Measurements from ENCODE around the gene RPP21.

Gene RPP21

DNA sequence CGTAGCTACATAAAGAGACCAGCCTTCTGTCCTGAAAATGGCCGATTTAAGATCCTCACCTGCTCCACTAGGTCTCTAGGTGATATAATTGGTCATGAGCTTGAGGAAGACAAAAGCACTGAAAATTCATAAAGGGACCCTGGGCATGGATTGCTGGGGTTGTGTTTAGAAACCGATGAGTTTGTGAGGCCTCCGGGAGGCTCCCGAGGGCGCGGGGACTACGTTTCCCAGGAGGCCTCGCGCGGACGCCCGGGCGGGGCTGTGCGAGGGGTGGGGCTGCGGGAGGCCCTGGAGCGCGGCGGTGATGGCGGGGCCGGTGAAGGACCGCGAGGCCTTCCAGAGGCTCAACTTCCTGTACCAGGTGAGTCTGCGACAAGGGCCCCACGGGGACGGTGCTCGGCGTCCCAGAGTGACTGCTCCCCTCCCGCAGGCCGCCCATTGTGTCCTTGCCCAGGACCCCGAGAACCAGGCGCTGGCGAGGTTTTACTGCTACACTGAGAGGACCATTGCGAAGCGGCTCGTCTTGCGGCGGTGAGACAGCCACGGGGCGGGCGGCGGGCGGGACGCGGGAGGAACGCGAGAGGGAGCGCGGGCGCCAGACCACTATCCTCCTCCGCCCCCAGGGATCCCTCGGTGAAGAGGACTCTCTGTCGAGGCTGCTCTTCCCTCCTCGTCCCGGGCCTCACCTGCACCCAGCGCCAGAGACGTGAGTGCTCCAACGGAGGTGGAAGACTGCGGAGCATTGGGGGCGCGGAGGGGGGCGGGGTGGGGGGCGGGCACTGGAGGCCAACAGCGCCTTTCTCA, at the start of gene RPP21:
Gene RPP21 (plus strand): TSS at position 289 of the 804 bp plus-strand sequence. CDS start 16 bp downstream, at position 305.
- peak; percentile 55 to 89 for DNase-seq

DNA sequence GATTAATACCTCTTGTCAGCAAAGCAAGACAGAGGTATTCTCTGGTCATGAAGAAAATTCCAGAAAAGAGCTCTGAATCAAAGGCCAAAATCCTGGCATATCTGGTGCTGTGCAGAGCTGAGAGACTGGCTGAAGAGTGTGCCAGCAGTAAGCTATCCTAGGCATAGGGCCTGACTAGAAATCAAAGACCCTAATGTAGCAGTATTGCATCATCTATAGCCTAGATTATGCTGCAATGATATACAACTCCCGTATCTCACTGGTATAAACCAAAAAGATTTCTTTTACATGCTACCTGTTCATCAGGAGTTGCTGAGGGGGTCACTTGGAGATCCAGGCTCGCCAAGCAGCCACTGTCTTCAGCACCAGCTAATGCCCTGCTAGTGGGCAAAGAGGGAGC, 49.1 kb upstream of the RPP21 start:
- no peak for DNase-seq

DNA sequence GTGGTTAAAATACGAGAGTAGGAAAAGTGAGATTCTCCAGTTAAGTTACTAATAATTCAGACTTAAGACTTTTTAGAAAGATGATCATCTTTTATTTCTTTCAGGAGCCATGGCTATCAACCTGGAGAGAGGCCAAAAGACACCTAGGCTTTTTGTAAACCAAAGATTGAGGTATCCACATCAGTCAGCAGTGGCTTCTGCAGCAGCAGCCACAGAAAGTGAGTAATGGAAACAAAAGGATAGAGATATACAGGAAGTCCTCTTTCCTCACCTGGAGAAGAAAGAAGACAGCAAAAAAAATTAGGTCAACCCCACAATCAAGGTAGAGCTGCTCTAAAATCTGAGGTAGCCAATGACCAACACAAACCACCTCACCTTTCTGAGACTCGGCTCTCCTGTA, 41.0 kb upstream of the RPP21 start:
- no peak for DNase-seq

DNA sequence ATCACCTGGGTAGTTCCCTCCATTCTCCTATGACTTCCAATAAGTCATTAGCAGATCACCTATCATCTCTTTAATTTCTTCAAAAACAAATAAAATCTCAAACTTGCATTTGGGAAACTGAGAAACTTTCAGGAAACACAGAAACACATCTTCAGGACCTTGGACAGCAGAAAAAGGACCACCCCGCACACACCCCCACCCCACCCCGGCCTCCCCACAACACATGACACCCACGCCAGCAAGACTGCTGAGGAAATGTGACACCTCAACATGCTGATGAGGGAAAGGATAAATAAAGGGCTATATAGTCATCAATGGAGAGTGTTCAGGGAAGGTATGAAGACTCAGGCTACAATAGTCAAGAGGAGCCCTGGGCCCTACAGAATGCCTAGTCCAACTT, 33.9 kb upstream of the RPP21 start:
- no peak for DNase-seq

DNA sequence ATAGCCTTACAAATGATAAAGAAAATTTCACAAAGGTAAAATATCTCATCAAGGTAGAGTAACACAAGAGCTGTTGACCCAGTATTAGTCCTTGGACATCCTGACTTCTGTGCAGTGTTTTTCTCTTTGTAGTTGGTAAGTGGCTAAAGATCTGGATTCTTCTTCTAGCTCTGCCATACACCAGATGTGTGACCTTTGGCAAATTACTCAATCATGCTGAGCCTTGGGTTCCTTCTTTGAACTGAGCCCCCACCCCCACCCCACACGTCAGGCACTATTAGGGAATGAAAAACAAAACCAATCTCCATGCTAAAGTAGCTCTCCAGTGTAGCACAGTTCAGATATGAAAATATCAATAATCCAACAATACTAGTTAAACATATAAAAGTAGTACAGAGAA, 33.3 kb upstream of the RPP21 start:
- DNase-seq = no peak

DNA sequence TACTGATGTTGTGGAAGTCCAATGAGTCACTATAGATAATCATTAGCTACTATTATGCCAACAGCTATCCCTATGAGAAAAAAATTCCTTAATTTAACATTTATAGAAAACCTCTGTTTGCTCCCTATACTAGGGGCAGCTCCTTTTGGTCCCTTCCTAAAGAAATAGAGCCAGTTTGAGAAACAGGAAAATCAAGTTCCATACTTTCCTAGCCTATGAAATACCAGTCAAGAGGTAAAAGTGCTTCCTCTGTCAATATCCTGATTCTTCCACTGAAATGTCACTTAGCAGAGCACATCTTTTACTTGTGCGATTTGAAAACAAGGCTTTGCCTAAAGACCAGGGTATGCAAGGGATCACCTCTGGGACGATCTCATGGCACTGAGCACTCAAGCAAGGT, 32.7 kb upstream of the RPP21 start:
- no peak for DNase-seq

DNA sequence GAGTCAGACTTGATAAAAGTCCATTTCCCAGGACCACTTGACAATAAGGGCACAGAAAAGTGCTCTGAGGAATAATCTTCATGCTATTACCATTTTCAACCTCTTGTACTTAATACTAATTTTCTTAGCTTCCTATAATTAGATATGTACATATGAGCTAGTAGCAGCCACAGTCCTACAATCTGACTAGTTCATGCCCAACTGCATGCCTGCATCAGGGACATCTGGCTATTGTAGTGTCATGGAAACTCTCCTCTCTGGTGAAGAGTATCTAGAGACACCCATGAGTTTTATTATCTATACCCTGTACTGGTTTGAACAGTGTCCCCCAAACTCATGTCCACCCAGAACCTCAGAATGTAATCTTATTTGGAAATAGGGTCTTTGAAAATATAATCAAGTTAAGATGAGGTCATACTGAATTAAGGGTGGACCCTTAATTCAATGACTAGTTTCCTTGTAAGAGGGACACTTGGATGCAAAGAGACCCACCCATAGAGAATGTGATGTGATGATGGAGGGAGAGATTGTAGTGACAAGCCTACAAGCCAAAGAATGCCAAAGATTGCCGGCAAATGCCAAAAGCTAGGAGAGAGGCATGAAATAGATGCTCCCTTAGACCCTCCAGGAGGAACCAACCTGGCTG, 32.2 kb upstream of the RPP21 start:
- DNase-seq = no peak

DNA sequence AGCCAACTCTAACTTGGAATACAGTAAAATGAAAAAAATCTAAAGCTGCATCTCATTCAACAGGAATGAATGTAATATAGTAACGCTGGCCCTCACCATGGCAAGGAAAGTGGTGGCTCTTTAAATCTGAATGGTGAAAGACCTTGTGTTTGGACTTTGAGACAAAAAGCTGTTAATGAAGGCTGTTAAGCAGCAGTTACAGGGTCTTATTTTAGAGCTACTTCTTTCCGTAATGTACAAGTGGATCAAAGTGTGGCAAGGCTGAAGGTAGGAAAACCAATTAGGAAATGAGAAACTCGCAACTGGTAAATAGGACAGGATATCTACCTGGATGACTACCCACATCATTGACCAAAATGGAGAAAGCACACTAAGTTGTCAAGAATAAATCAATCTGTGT, 29.8 kb upstream of the RPP21 start:
- no peak for DNase-seq

DNA sequence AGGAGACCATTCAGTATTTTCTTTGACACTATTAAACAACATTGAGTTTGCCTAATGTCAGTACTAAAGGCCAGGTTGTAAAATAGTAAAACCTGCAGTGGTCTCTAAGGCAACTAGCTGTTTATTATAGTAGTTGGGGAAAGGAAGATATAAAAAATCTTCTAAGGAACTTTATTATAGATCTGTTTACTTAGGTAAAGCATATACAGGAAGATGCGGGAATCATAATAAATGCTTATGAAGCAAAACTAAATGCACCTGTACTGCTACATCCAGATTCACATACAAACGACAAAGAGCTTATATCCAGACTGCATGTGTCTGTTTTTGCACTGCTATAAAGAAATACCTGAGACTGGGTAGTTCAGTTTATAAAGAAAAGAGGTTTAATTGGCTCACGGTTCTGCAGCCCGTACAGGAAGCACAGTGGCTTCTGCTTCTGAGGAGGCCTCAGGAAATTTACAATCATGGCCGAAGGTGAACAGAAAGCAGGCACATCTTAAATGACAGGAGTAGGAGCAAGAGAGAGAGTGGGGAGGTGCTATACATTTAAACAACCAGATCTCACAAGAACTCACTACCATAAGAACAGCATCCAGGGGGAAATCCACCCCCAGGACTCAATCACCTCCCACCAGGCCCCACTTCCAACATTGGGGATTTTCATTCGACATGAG, 26.9 kb upstream of the RPP21 start:
- no peak for DNase-seq

DNA sequence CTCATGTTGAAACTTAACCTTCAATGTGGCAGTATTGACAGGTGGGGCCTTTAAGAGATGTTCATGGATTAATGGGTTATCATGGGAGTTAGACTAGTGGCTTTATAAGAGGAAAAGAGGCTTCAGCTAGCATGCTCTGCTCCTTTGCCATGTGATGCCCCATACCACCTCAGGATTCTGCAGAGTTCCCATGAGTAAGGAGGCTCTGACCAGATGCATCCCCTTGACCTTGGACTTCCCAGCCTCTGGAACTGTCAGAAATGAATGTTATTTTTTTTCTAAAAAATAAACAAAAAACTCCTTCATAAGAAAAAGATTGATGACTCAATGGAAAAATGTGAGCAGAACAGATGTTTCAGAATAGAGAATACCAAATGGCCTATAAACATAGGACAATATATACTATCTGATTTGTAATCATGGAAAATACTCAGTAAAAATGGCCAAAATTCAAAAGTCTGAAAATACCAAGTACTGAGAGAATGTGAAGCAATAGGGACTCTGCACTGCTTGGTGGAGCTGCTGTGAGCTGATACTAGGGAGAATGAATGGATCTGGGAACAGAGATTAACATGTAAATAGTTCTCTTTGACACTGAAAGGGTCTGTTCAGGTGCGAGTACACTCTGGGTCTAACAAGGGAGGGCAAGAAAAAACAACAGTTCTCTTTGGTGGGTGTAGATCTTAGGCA, 25.7 kb upstream of the RPP21 start:
- no peak for DNase-seq

DNA sequence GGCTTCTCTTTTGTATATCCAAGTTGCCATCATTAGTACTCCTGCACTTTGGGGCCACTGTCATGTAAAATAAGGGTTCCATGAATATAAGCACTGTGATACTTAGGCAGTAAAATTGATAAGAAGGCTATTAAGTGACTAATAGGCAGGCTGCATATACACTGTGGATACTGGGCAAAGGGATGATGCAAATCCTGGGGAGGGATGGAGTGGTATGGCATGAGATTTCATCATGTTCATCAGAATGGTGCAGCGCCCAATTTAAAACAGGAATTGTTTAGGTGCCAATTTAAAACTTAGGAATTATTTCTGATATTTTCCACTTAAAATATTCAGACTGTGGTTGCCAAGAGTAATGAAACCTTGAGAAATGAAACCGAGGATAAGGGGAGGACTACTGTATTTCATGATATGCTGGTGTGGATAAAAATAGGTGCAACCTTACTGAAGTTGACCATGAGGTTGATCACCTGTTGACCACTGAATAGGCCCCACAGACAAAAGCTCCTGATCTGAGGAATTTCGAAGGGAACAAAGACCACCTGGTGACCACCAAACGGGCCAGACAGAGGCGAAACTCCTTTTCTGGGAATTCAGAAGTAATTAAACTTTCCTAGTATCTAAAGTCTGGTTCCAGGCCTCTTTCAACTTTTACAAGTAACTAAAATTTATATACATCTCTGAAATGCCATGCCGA, 23.1 kb upstream of the RPP21 start:
- no peak for DNase-seq

DNA sequence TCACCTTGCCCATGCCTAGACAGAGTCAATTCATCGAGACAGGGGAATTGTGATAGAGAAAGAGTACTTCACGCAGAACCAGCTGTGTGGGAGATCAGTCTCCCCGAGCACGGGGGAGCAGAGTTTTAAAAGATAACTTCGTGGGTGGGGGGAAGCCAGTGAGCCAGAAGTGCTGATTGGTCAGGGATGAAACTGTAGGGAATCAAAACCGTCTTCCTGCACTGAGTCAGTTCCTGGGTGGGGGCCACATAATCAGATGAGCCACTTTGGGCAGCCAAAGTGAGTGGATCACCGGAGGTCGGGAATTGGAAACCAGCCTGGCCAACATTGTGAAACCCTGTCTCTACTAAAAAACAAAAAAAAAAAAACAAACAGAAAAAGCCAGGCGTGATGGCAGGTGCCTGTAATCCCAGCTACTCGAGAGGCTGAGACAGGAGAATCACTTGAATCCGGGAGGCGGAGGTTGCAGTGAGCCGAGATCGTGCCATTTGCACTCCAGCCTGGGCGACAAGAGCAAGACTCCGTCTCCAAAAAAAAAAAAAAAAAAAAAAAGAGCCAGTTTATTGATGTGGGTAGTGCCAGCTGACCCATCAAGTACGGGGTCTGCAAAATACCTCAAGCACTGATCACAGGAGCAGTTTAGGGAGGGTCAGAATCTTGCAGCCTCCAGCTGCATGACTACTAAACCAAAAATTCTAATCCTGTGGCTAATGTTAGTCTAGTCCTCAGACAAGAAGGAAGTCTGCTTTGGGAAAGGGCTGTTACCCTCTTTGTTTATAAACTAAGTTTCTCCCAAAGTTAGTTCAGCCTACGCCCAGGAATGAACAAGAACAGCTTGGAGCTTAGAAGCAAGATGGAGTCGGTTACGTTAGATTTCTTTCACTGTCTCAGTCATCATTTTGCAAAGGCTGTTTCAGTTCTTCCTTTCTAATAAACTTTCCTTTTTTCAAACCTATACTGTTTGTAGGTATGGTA, 22.1 kb upstream of the RPP21 start:
- DNase-seq = no peak

DNA sequence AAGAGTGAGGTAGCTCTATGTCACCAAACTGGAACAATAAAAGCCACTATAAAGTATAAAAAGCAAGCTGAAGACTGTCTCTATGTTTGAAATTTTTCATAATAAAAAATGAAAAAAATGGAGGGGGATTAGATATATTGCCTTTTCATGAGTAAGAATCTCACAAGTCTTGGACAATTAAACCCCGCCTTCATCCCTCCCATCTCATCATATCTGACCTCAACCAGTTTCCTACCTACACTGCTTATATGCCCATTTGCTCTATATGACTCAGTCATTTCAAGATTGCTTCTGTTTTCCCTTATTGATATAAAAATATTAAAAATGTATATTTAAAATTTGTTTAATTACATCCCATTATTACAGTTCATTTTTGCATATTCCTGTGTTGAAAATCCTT, 21.1 kb upstream of the RPP21 start:
- DNase-seq = no peak

DNA sequence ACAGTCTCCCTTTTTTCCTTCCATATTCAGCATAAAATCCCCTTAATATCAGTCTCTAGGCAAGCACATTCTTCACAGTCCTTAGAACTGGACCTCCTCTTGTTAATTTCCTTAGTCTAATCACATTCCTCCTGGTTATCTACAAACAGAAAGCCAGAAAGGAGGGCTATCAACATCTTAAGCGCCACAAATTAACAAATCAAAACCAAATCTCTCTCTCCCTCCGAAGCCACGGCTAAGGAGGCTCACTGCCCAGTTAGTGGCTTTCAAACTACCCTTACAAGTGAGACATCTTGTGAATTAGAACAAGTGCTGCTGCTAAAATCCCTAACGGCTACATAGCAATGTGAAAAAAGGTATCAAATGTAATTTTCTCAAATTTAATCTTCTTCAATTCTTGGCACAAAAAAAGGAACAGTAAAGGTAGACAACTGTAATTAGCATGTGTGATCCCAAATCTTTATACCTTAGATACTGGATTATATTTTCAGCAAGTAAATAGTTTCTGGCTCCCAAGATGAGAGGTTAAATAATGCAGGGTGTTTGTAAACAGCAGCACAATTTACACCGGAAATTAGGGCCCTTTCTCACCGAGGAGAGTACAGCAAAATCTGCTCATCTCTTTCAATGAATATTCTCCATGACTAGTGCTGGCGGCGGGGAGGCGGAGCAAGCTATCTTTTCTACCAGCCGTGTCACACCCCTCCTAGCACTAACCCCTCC, 19.6 kb upstream of the RPP21 start:
- DNase-seq = no peak

DNA sequence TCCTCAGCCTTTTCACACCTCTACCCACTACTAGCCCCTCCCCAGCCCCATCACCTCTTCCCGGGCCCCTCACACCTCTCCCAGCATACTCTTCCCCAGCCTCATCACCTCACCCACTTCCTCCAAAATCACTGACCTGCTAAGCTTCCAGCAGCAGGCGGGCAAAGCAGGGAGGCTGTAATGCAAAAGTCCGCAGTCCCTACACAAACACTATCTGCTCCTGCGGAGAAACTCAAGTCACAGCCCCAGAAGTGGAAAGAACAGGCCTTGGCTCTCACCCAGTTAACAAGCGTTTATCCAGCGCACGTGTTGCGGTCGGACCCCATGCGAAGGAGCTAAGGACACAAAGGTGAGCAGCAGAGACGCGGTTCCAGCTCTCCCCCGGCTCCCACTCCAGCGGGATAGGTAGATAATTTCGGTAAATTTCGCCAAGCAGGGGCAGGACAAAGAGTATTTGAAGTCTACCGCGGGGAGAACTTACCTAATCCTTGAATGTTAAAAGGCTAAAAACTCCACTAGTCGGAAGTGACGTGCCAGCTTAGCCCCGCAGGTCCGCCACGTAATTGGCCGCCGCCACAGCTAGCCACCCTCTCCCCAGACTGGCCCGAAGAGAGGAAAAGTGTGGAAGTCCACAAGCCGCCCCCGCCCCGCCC, 19.0 kb upstream of the RPP21 start:
- DNase-seq = peak; percentile 70 to 86

DNA sequence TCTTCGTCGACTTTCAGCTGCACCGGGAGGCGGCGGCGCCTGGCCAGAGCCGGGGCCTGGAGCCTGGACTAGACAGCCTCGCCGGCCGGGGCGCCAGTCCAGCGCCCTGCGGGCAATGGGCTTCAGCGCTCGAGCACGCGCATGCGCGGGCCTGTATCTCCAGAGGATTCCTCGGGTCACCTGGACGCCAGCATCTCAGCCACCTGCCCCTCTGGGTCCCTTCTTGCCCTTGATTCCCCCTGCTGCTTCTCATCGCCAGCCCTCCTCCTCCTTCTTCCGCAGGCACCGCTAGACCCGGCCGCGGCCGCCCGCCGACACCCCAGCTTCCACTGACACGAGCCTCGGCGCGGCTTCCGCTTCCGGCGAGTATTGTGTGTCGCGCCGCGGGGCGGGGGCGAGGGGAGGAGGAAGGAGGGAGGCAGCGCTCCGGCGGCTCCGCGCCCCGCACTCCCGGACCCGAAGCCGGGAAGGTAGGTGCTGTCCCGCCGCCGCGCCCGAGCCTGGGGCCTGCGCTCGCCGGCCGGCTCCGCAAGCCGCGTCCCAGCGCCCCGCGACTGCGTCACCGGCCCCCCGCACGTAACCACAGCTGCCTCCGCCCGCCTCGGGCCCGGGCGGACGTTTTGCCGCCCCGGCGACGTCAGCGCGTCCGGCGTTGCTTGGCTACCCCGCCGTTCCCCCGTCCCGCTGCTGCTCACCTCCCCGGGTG, 18.3 kb upstream of the RPP21 start, which contains the start of gene TRIM39:
Gene TRIM39 (plus strand): TSS at position 402 of the 706 bp plus-strand sequence. CDS start 2,391 bp downstream, outside the sequence.
- peak; percentile 71 to 87 for DNase-seq

DNA sequence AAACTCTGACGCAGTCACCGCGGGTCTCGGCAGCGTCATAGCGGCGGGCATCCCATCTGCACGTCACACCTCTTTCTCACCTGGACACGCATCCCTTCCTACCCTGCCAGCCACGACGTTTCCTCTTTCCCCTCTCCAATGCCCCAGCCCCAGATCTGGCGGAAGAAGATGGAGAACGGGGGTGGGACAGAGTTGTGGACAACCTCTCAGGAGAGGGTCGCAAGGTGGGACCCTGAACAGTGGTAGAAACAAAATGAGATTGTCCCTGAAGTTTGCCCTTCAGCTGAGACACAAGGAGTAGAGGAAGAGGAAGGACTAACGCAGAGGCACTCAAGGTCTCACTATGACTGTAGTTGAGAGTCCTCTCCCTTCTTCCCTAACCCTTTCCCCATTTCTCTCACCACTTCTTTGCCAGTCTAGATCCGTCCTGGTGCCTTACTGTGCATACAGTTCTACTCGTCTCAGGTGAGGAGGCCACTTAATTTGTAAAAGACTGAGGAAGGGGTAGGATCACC, 17.7 kb upstream of the RPP21 start:
- DNase-seq = peak in 1 of 2 experiments; percentile 54

DNA sequence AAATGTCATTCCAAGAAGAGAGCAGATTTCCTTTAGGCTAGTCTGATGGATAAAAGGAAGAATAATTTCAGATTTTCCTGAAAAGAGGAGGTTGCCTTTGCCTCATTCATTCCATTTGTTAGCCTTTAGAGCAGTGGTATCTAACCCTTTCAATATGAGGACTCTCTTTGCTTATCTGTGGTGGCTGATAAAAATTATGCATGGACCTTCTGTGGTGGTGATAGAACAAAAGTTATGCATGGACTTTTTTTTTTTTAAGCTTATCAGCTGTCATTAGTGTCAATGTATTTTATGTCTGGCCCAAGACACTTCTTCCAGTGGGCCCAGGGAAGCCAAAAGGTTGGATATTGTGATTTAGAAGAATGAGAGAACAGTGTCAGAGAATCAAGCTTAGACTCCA, 16.6 kb upstream of the RPP21 start:
- no peak for DNase-seq

DNA sequence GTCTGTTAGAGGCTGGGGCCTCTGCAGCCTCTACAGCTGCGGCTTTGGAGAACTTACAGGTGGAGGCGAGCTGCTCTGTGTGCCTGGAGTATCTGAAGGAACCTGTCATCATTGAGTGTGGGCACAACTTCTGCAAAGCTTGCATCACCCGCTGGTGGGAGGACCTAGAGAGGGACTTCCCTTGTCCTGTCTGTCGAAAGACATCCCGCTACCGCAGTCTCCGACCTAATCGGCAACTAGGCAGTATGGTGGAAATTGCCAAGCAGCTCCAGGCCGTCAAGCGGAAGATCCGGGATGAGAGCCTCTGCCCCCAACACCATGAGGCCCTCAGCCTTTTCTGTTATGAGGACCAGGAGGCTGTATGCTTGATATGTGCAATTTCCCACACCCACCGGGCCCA, 15.6 kb upstream of the RPP21 start:
- DNase-seq = no peak
